NCI-H345 treated with DMSO at 0.1 percent for 48 hours (cell line): ENCODE measurements around the gene TEKT4.
"Not testable (repeated sequence)": the region's sequence is repeated elsewhere in the genome, so short reads cannot be mapped to it uniquely, and the experiment has no call there.

Experiments
- DNase-seq: peaks from one replicate; lab custom pipeline; 2025; ENCODE audit not compliant: unreplicated experiment; lab: John Stamatoyannopoulos, UW

TEKT4 gene

GRCh38 chr2:94871226-94872087 is at the start of gene TEKT4:
Gene TEKT4, plus strand, starts transcription at chr2:94871430. Its CDS starts 150 bp downstream, at chr2:94871580.
- peak; percentile 49 for DNase-seq

- not testable (repeated sequence) for DNase-seq
Observed at GRCh38 chr2:94839224-94839623, 32.0 kb upstream of the TEKT4 start.

- DNase-seq: not testable (repeated sequence)
Observed at GRCh38 chr2:94856856-94857255, 14.4 kb upstream of the TEKT4 start.

- peak; percentile 9 for DNase-seq
Observed at GRCh38 chr2:94857367-94858162, 13.7 kb upstream of the TEKT4 start.

- DNase-seq: not testable (repeated sequence)
Observed at GRCh38 chr2:94858163-94858888, 12.9 kb upstream of the TEKT4 start.

GRCh38 chr2:94861308-94862152 is 9.7 kb upstream of the TEKT4 start:
- DNase-seq: no peak

GRCh38 chr2:94862903-94863302 is 8.3 kb upstream of the TEKT4 start:
- not testable (repeated sequence) for DNase-seq

GRCh38 chr2:94869131-94869530 is 2.1 kb upstream of the TEKT4 start:
- DNase-seq: no peak

- no peak for DNase-seq
Observed at GRCh38 chr2:94869552-94870439, 1.4 kb upstream of the TEKT4 start.

GRCh38 chr2:94870440-94871225 is 597 bp upstream of the TEKT4 start:
- DNase-seq: no peak

GRCh38 chr2:94872088-94872618 is 923 bp downstream of the TEKT4 start:
- no peak for DNase-seq

- no peak for DNase-seq
Observed at GRCh38 chr2:94872676-94873361, 1.6 kb downstream of the TEKT4 start.

GRCh38 chr2:94873362-94874276 is 2.4 kb downstream of the TEKT4 start:
- DNase-seq: no peak

- DNase-seq: peak; percentile 26
Observed at GRCh38 chr2:94874277-94874997, 3.2 kb downstream of the TEKT4 start.

GRCh38 chr2:94875064-94875819 is 4.0 kb downstream of the TEKT4 start:
- no peak for DNase-seq
